Natural killer cell (primary cell): ENCODE data around the gene SCYGR4. TPM values are rescaled to one million over a fixed set of nuclear protein-coding genes. Genes with fewer than 3 reads are reported as not detected.

ENCODE experiments used
- ATAC-seq, 3 donors: fragments of 150-1000 bp in 2 of 3; fragments of 200-7000 bp in 1 of 3; cut with Tn5 transposase; 1 replicate in 1 of 3; 2 replicates in 2 of 3; pipeline ENCODE4 v1.10.0; 2021; ENCODE audit warnings: mild to moderate bottlenecking in 2 of 3, moderate library complexity in 2 of 3
- DNase-seq, 2 donors: peaks; one replicate each; pipeline versions ENCODE4 v3.0.0 to v3.0.0-alpha.2; 2013 to 2021; ENCODE audit warnings: mixed read lengths in 1 of 2
- H3K27ac ChIP-seq: one replicate; pipeline ENCODE4 v1.5.1; 2013; ENCODE audit warnings: mild to moderate bottlenecking, low read length
- H3K27me3 ChIP-seq: one replicate; pipeline ENCODE4 v1.6.1; 2013; ENCODE audit warnings: low read length; ENCODE audit not compliant: control insufficient read depth, insufficient read depth
- H3K36me3 ChIP-seq: one replicate; pipeline ENCODE4 v1.6.1; 2013; ENCODE audit warnings: low read length; ENCODE audit not compliant: control insufficient read depth, insufficient read depth
- H3K4me1 ChIP-seq: one replicate; pipeline ENCODE4 v1.6.1; 2013; ENCODE audit warnings: low read length; ENCODE audit not compliant: control insufficient read depth, insufficient read depth
- H3K4me3 ChIP-seq: one replicate; pipeline ENCODE4 v1.5.1; 2013; ENCODE audit warnings: low read length
- H3K9me3 ChIP-seq: one replicate; pipeline ENCODE4 v1.6.1; 2013; ENCODE audit warnings: low read length; ENCODE audit not compliant: control insufficient read depth, insufficient read depth
- H3K27ac Mint-ChIP-seq, 2 donors: one replicate each; pipeline ENCODE4 v1.8.0; 2022; ENCODE audit warnings: mild to moderate bottlenecking in 2 of 2, mixed read lengths in 2 of 2, moderate library complexity in 1 of 2
- H3K27me3 Mint-ChIP-seq, 2 donors: one replicate each; pipeline ENCODE4 v1.8.0; 2022; ENCODE audit warnings: low read depth in 2 of 2, mixed read lengths in 2 of 2
- H3K36me3 Mint-ChIP-seq: one replicate; pipeline ENCODE4 v1.8.0; 2022; ENCODE audit warnings: mixed read lengths
- H3K4me1 Mint-ChIP-seq, 2 donors: one replicate each; pipeline ENCODE4 v1.8.0; 2022; ENCODE audit warnings: mixed read lengths in 2 of 2
- H3K4me3 Mint-ChIP-seq: one replicate; pipeline ENCODE4 v1.8.0; 2022; ENCODE audit warnings: mild to moderate bottlenecking, moderate library complexity, mixed read lengths
- H3K9me3 Mint-ChIP-seq, 2 donors: one replicate each; pipeline ENCODE4 v1.8.0; 2022; ENCODE audit warnings: mixed read lengths in 2 of 2
- CTCF ChIP-seq: fragments of 200-600 bp; IDR thresholded peaks from one replicate; pipeline ENCODE4 v1.8.0; 2022; ENCODE audit warnings: antibody characterized with exemption
- WGBS: methylation state at CpG from one replicate; pipeline ENCODE4 v1.1.7; 2013; ENCODE audit warnings: missing lambda C conversion rate; ENCODE audit not compliant: insufficient coverage; 5-methylcytosine and 5-hydroxymethylcytosine counted together
- intact Hi-C: fragments of 100-400 bp; cut with micrococcal nuclease; formaldehyde crosslinking; loops from one replicate; pipeline ENCODE4 v1.14.2; 2022
- total RNA-seq, 4 donors: library from RNA; stranded (reverse); fragments of 120-200 nt in 1 of 4; gene quantifications; one replicate each; pipeline versions ENCODE4 v1.2.3 to v1.2.4, GENCODE V29; 2013 to 2022

The SCYGR4 gene
- total RNA-seq, 3 donors from 2014 or later (not counting 1 experiment from before 2014, with no cell fraction given), result not detected

- peaks cover 3 to 25% of the 10 kb centered on the region in 2 donors for H3K27me3 Mint-ChIP-seq
- Histone ChIP-seq H3K4me3 (no peak overlapping the region), H3K4me1 (peaks cover 4% of the 10 kb centered on the region), H3K27ac (no peak overlapping the region), H3K9me3 (no peaks in the 10 kb centered on the region), H3K36me3 (no peaks in the 10 kb centered on the region), H3K27me3 (peaks cover 3% of the 10 kb centered on the region)
- 84% methylated on average over 11 of the region's 11 CpGs for WGBS
- no peak overlapping the region for H3K4me3 Mint-ChIP-seq
- ATAC-seq (no peak), DNase-seq (no peak)
- H3K9me3 Mint-ChIP-seq, result no peaks in the 10 kb centered on the region
- no peak for TF ChIP-seq CTCF
- H3K27ac Mint-ChIP-seq, result no peak overlapping the region
- peaks cover 4 to 12% of the 10 kb centered on the region in 2 donors for H3K4me1 Mint-ChIP-seq
- intact Hi-C loops, result no loop called here
- no peaks in the 10 kb centered on the region for H3K36me3 Mint-ChIP-seq
Measured at GRCh38 chr2:227612546-227613271, 4.6 kb upstream of the SCYGR4 start.

GRCh38 chr2:227613272-227613660, 4.0 kb upstream of the SCYGR4 start:
- intact Hi-C loops, result no loop called here
- peaks cover 4 to 9% of the 10 kb centered on the region in 2 donors for H3K4me1 Mint-ChIP-seq

GRCh38 chr2:227614246-227614645, 3.1 kb upstream of the SCYGR4 start:
- peaks cover 6 to 25% of the 10 kb centered on the region in 2 donors for H3K27me3 Mint-ChIP-seq

More at GRCh38 chr2:227613272-227613660, 4.0 kb upstream of the SCYGR4 start:
- WGBS, result 74% methylated on average over 4 of the region's 4 CpGs
- no peak overlapping the region for H3K4me3 ChIP-seq
- Mint-ChIP-seq H3K27me3 (peaks cover 6 to 25% of the 10 kb centered on the region in 2 donors), H3K9me3 (no peaks in the 10 kb centered on the region), H3K4me3 (no peak overlapping the region), H3K27ac (no peak overlapping the region), H3K36me3 (no peaks in the 10 kb centered on the region)
- no peaks in the 10 kb centered on the region for H3K36me3 ChIP-seq
- peaks cover 4% of the 10 kb centered on the region for H3K4me1 ChIP-seq
- no peak for TF ChIP-seq CTCF
- H3K9me3 ChIP-seq, result no peaks in the 10 kb centered on the region
- H3K27ac ChIP-seq, result no peak overlapping the region
- ATAC-seq, result no peak
- H3K27me3 ChIP-seq, result peaks cover 3% of the 10 kb centered on the region
- no peak for DNase-seq

More at GRCh38 chr2:227614246-227614645, 3.1 kb upstream of the SCYGR4 start:
- WGBS, result 94% methylated on average over 4 of the region's 4 CpGs
- peaks cover 3% of the 10 kb centered on the region for H3K27me3 ChIP-seq
- H3K36me3 ChIP-seq, result no peaks in the 10 kb centered on the region
- intact Hi-C loops, result no loop called here
- ATAC-seq, result no peak
- Mint-ChIP-seq H3K27ac (no peak overlapping the region), H3K36me3 (no peaks in the 10 kb centered on the region), H3K4me3 (no peak overlapping the region), H3K9me3 (no peaks in the 10 kb centered on the region), H3K4me1 (peaks cover 0 to 1% of the 10 kb centered on the region in 2 donors)
- no peak overlapping the region for H3K4me3 ChIP-seq
- no peaks in the 10 kb centered on the region for H3K4me1 ChIP-seq
- DNase-seq, result no peak
- no peak for TF ChIP-seq CTCF
- no peaks in the 10 kb centered on the region for H3K9me3 ChIP-seq
- no peak overlapping the region for H3K27ac ChIP-seq
